ENCODE data around the gene CES3. TPM values are rescaled to one million over a fixed set of nuclear protein-coding genes. Genes with fewer than 3 reads are reported as not detected.
"Not testable (repeated sequence)": the region's sequence is repeated elsewhere in the genome, so short reads cannot be mapped to it uniquely, and the experiment has no call there.

Gene CES3
- total and polyA plus RNA-seq, 12 donors: 0.22 to 1.7 (median 0.67) TPM; not detected in 1

DNA sequence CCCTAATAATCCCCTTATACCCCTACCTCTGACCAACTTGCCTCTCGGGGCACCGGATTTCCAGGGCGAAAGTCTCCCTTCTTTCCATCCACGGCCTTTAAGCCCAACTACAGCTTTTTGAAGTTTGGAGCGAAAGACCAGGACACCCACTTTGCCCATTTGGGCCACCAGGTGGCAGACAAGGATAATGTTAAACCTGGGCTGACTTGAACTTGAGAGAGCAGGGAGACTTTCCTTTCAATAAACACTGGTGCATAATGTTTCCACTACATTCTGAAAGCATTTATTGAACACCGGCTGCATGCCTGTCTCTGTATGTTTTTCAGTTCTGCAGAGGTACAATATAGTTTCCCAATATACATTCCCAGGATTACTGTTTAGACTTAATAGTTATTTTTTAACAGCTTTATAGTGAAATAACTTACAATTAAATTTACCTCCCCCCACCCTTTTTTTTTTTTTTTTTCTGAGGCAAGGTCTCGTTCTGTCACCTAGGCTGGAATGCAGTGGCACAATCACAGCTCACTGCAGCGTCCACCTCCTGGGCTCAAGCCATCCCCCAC is 6.9 kb upstream of the CES3 start:
- Histone ChIP-seq H3K9me3 (replicated peaks in 1 of 3) (no peaks in the 10 kb centered on the region), H3K36me3 (replicated peaks in 1 of 2) (no peaks in the 10 kb centered on the region), H3K27ac (no peak overlapping the region), H3K27me3 (no peaks in the 10 kb centered on the region), H3K4me3 (no peak overlapping the region), H3K4me1 (replicated peaks in 1 of 2) (no peaks in the 10 kb centered on the region)
- no peak for TF ChIP-seq POLR2A (IDR thresholded peaks at IDR 0.05)
- TF ChIP-seq, protein P1, sequence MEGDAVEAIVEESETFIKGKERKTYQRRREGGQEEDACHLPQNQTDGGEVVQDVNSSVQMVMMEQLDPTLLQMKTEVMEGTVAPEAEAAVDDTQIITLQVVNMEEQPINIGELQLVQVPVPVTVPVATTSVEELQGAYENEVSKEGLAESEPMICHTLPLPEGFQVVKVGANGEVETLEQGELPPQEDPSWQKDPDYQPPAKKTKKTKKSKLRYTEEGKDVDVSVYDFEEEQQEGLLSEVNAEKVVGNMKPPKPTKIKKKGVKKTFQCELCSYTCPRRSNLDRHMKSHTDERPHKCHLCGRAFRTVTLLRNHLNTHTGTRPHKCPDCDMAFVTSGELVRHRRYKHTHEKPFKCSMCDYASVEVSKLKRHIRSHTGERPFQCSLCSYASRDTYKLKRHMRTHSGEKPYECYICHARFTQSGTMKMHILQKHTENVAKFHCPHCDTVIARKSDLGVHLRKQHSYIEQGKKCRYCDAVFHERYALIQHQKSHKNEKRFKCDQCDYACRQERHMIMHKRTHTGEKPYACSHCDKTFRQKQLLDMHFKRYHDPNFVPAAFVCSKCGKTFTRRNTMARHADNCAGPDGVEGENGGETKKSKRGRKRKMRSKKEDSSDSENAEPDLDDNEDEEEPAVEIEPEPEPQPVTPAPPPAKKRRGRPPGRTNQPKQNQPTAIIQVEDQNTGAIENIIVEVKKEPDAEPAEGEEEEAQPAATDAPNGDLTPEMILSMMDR (IDR thresholded peaks at IDR 0.05): peak; percentile 58 to 85 (median 83)
- intact Hi-C loops (cut with DNase I): no loop called here
- DNase-seq: peak; percentile 70 to 91 (median 80)
- 10 to 14% (median 12%) methylated on average over 8 of the region's 8 CpGs for WGBS, 4 donors

DNA sequence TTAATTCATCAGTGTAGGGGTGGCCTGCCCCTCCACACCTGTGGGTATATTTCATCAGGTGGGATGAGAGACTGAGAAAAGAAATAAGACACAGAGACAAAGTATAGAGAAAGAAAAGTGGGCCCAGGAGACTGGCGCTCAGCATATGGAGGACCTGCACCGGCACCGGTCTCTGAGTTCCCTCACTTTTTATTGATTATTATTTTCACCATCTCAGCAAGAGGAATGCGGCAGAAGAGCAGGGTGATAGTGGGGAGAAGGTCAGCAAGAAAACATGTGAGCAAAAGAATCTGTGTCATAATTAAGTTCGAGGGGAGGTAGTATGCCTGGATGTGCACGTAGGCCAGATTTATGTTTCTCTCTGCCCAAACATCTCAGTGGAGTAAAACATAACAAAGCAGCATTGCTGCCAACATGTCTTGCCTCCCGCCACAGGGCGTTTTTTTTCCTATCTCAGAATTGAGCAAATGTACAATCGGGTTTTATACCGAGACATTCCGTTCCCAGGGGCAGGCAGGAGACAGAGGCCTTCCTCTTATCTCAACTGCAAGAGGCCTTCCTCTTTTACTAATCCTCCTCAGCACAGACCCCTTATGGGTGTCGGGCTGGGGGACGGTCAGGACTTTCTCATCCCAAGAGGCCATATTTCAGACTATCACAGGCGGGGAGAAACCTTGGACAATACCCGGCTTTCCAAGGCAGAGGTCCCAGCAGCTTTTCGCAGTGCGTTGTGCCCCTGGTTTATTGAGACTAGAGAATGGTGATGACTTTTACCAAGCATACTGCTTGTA is 5.5 kb upstream of the CES3 start:
- H3K27ac ChIP-seq; H3K9me3 ChIP-seq (replicated peaks in 1 of 3); H3K36me3 ChIP-seq (replicated peaks in 1 of 2); H3K4me3 ChIP-seq; intact Hi-C loops (cut with DNase I); DNase-seq; H3K4me1 ChIP-seq (replicated peaks in 1 of 2); H3K27me3 ChIP-seq: not testable (repeated sequence)
- WGBS, 4 donors: 72 to 80% (median 75%) methylated on average over 17 of the region's 17 CpGs

DNA sequence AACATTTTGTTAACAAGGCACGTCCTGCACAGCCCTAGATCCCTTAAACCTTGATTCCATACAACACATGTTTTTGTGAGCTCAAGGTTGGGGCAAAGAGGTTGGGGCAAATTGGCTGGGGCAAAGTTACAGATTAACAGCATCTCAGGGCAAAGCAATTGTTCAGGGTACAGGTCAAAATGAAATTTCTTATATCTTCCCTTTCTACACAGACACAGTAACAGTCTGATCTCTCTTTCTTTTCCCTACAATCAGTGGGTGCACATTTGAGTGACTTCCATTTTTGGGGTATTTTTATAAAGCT is 5.0 kb upstream of the CES3 start:
- H3K27me3 ChIP-seq: not testable (repeated sequence)

DNA sequence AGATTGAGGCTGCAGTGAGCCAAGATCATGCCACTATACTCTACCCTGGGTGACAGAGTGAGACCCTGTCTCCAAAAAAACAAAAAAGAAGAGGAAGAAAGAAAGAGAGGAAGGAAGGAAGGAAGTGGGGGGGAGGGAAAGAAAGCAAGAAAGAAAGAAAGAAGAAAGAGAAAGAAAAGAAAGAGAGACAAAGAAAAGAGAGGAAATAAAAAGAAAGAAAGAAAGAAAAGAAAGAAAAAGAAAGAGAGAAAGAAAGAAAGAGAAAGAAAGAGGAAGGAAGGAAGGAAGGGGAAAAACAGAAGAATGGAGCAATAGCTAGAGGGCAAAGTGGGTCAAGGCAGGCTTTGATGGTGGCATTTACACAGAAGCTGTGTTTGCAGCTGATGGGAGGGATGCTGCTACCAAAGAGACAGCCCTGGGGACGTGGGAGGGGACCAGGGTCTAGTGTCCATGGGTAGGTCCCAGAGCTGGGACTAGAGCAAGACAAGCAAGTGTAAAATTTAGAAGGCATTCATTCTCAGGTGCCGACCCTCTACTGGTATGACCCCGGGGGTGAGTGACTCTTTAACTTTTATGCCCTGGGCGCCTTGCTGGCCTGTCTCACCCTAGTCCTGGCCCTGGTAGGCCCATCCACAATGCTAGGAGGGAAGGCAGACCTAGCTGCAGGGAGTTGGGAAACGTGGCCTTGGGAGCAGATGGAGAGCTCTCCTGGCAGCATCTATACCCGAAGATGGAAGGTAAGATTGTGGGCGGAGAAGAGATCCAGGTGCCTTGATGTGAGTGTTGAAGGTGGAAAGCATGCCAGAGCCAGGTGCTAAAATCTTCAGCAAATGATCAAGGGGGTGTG is 2.0 kb upstream of the CES3 start:
- no peak overlapping the region for H3K4me3 ChIP-seq
- H3K36me3 ChIP-seq (replicated peaks in 1 of 2): no peaks in the 10 kb centered on the region
- no peaks in the 10 kb centered on the region for H3K27me3 ChIP-seq
- TF ChIP-seq POLR2A (IDR thresholded peaks at IDR 0.05): no peak
- TF ChIP-seq, protein P1 (IDR thresholded peaks at IDR 0.05): no peak
- no peak for DNase-seq
- peak overlapping the region in 1 of 5 donors; percentile 16 for H3K27ac ChIP-seq
- no peaks in the 10 kb centered on the region for H3K4me1 ChIP-seq (replicated peaks in 1 of 2)
- no peaks in the 10 kb centered on the region for H3K9me3 ChIP-seq (replicated peaks in 1 of 3)
- intact Hi-C loops (cut with DNase I): no loop called here
- WGBS, 4 donors: 69 to 72% (median 70%) methylated on average over 7 of the region's 7 CpGs

More for the DNA sequence above, 5.0 kb upstream of the CES3 start:
- H3K4me3 ChIP-seq; H3K9me3 ChIP-seq (replicated peaks in 1 of 3); DNase-seq; H3K4me1 ChIP-seq (replicated peaks in 1 of 2); intact Hi-C loops (cut with DNase I); H3K36me3 ChIP-seq (replicated peaks in 1 of 2); H3K27ac ChIP-seq: not testable (repeated sequence)
- WGBS, 4 donors: 44 to 93% (median 80%) methylated on average over 1 of the region's 1 CpG

DNA sequence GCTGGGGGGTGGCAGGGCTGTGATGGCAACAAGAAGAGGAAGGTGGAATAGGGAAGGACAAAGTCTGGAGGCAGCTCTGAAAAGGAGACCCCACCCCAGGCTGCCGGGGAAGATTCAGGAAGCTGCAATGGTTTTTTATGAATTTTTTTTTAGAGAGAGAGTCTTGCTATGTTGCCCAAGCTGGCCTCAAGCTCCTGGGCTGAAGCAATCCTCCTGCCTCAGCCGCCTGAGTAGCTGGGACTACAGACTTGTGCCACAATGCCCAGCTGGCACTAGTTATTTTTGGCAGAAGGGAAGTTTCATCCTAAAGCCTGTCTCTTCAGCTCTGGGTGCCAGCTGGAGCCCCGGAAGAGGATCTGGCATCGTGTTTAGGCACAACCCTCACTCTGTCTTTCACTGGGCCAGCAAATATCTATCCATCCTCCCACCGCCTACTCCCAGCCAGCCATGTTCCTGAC is 1.3 kb upstream of the CES3 start:
- DNase-seq: peak in 2 of 7 donors; percentile 40 to 52
- intact Hi-C loops (cut with DNase I): no loop called here
- no peaks in the 10 kb centered on the region for H3K4me1 ChIP-seq (replicated peaks in 1 of 2)
- 58 to 82% (median 72%) methylated on average over 4 to 5 of the region's 5 CpGs for WGBS, 4 donors
- TF ChIP-seq, protein P1 (IDR thresholded peaks at IDR 0.05): no peak
- TF ChIP-seq POLR2A (IDR thresholded peaks at IDR 0.05): no peak
- H3K27ac ChIP-seq: peak overlapping the region in 1 of 5 donors; percentile 53
- no peak overlapping the region for H3K4me3 ChIP-seq
- H3K36me3 ChIP-seq (replicated peaks in 1 of 2): no peaks in the 10 kb centered on the region
- no peaks in the 10 kb centered on the region for H3K9me3 ChIP-seq (replicated peaks in 1 of 3)
- no peaks in the 10 kb centered on the region for H3K27me3 ChIP-seq
